K562 (cell line): Measurements from ENCODE around the gene ZNF546. TPM values are rescaled to one million over a fixed set of nuclear protein-coding genes. Genes with fewer than 3 reads are reported as not detected.

Experiments used
- ADNP ChIP-seq: fragments of 200-800 bp; sonication (Bioruptor generic); IDR thresholded peaks from 2 replicates; pipeline ENCODE4 v1.6.1; 2016; ENCODE audit warnings: missing genetic modification characterization, missing compliant biosample characterization
- CEBPB ChIP-seq: fragments of 450-650 bp; IDR thresholded peaks from 2 replicates; pipeline ENCODE4 v1.6.1; 2016; ENCODE audit warnings: missing genetic modification characterization, missing compliant biosample characterization
- CREB1 ChIP-seq, 2 experiments: sonication (generic) in 1 of 2; formaldehyde crosslinking in 1 of 2; IDR thresholded peaks; 2 replicates each; pipeline versions ENCODE4 v1.6.1 to v1.8.0; 2012 to 2022; ENCODE audit warnings: inconsistent platforms in 1 of 2, mild to moderate bottlenecking in 1 of 2, missing genetic modification reagents in 1 of 2, moderate library complexity in 1 of 2
- IRF1 ChIP-seq: sonication (generic); formaldehyde crosslinking; IDR thresholded peaks from 2 replicates; pipeline ENCODE4 v1.8.0; 2022; ENCODE audit warnings: missing genetic modification reagents, mild to moderate bottlenecking, borderline replicate concordance
- KHSRP ChIP-seq: fragments of 450-650 bp; IDR thresholded peaks from 2 replicates; pipeline ENCODE4 v1.6.1; 2017
- L3MBTL2 ChIP-seq: fragments of 450-650 bp; IDR thresholded peaks from 2 replicates; pipeline ENCODE4 v1.6.1; 2016; ENCODE audit warnings: mild to moderate bottlenecking, moderate library complexity
- NFE2L1 ChIP-seq: fragments of 450-650 bp; IDR thresholded peaks from 2 replicates; pipeline ENCODE4 v1.6.1; 2016; ENCODE audit warnings: missing genetic modification characterization, low read depth, mild to moderate bottlenecking, missing compliant biosample characterization, moderate library complexity, borderline replicate concordance
- NFIX ChIP-seq: fragments of 250-450 bp; sonication (Bioruptor Pico); IDR thresholded peaks from 2 replicates; pipeline ENCODE4 v1.4.0; 2020; ENCODE audit warnings: low read depth, mild to moderate bottlenecking, moderate library complexity
- NFXL1 ChIP-seq: fragments of 450-650 bp; formaldehyde crosslinking; IDR thresholded peaks from 2 replicates; pipeline ENCODE4 v1.4.0; 2021; ENCODE audit warnings: mild to moderate bottlenecking
- SNAPC5 ChIP-seq: fragments of 250-450 bp; sonication (Bioruptor Pico); IDR thresholded peaks from 2 replicates; pipeline ENCODE4 v1.8.0; 2021; ENCODE audit warnings: moderate library complexity, mild to moderate bottlenecking, inconsistent platforms
- TAF1 ChIP-seq: IDR thresholded peaks from 2 replicates; pipeline ENCODE4 v1.6.1; 2011; ENCODE audit warnings: mild to moderate bottlenecking, low read length, moderate library complexity; ENCODE audit not compliant: insufficient read depth, control insufficient read depth, severe bottlenecking; ENCODE audit errors: extremely low read depth
- TSC22D4 ChIP-seq: fragments of 450-650 bp; IDR thresholded peaks from 2 replicates; pipeline ENCODE4 v1.6.1; 2016; ENCODE audit warnings: missing genetic modification characterization, missing biosample characterization, control low read depth
- ZNF41 ChIP-seq: fragments of 250-450 bp; sonication (Bioruptor Pico); conservative IDR thresholded peaks from 2 replicates; pipeline ENCODE4 v1.4.0; 2020; ENCODE audit warnings: mild to moderate bottlenecking
- ZNF445 ChIP-seq: fragments of 250-450 bp; sonication (Bioruptor Pico); IDR thresholded peaks from 2 replicates; pipeline ENCODE4 v1.4.0; 2020; ENCODE audit warnings: low read depth, mild to moderate bottlenecking, moderate library complexity
- ZNF76 ChIP-seq: fragments of 250-450 bp; sonication (Bioruptor Pico); IDR thresholded peaks from 2 replicates; pipeline ENCODE4 v1.4.0; 2020; ENCODE audit warnings: mild to moderate bottlenecking, moderate library complexity, borderline replicate concordance
- polyA plus RNA-seq, 8 experiments: library from polyadenylated mRNA; depleted of rRNA in 4 of 8; stranded (reverse) in 5 of 8; unstranded in 3 of 8; fragments of >200 nt; fragmentation: Nextera tagmentation in 2 of 8; fragmentation: Illumina TruSeq in 1 of 8; extraction: Ambion mirVana in 2 of 8; extraction: Trizol in 1 of 8; gene quantifications; 2 replicates each; pipeline versions ENCODE4 v1.2.1 to v1.2.3, GENCODE V29; 2011 to 2014; ENCODE audit warnings: inconsistent platforms in 1 of 8, missing spikeins in 1 of 8
- total RNA-seq, 7 experiments: library from RNA; depleted of rRNA in 6 of 7; stranded (reverse); fragments of >200 nt in 6 of 7; fragmentation: Illumina TruSeq in 2 of 7; extraction: Trizol in 2 of 7; gene quantifications; 2 replicates each; pipeline versions ENCODE4 v1.2.1 to v1.2.3, GENCODE V29; 2011 to 2021; ENCODE audit warnings: low replicate concordance in 1 of 7
- TF ChIP-seq, protein P1 (sequence below), 2 experiments: IDR thresholded peaks; 2 replicates each; pipeline ENCODE4 v1.6.1; 2012; ENCODE audit warnings: improper control_type of control experiment in 2 of 2, low read depth in 2 of 2, low read length in 2 of 2, borderline replicate concordance in 1 of 2
- TF ChIP-seq, protein P2 (sequence below): fragments of 250-450 bp; sonication (Bioruptor Pico); IDR thresholded peaks from 2 replicates; pipeline ENCODE4 v1.5.0; 2020; ENCODE audit warnings: mild to moderate bottlenecking, borderline replicate concordance
- TF ChIP-seq, protein P3 (sequence below): fragments of 450-650 bp; IDR thresholded peaks from 2 replicates; pipeline ENCODE4 v1.6.1; 2016; ENCODE audit warnings: missing biosample characterization, missing genetic modification characterization

ZNF546 gene
- total and polyA plus RNA-seq, 9 of the 15 experiments (the other 6 are each of a cell fraction or from before 2014, with no cell fraction given) = 0.73 to 5.1 (median 2.2) TPM

DNA sequence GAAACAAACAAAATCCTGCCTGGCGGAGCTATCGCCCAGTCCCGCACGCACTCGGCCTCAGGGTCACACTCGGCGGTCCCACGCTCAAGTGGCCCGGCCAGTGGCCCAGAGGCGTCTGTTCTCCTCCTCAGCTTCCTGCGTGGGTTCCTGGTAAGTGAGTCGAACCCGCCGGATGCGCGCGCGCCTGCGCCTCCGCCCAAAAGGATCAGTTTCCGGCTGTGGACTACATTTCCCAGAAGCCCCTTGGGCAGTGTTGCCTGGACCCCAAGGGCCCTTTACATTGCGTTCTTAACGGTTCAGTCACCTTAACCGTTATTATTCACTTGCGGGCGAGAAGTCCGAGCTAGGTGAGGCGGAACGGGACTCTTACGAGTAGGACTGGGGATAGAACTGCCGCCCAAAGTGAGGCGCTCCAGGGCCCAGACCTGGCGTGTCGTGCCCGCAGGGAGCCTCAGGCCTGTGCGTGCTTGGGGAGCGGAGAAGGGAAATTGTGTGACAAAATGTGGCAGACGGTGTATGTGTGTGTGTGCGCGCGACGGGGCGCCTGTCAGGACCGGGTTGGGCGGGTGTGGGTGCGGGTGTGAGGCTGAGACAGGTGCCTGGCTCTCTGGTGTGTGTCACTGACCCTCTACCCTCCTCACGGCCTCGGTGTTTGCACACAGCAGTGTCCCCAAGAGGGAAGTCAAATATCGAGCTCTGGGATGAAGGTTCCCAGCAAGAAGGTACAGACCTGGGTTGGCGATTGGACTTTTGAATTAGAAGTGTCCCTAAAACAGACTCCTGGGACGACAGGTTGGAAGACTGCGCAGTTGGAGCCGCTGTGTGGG, at the start of gene ZNF546 (continued):
- TF ChIP-seq, protein P1, sequence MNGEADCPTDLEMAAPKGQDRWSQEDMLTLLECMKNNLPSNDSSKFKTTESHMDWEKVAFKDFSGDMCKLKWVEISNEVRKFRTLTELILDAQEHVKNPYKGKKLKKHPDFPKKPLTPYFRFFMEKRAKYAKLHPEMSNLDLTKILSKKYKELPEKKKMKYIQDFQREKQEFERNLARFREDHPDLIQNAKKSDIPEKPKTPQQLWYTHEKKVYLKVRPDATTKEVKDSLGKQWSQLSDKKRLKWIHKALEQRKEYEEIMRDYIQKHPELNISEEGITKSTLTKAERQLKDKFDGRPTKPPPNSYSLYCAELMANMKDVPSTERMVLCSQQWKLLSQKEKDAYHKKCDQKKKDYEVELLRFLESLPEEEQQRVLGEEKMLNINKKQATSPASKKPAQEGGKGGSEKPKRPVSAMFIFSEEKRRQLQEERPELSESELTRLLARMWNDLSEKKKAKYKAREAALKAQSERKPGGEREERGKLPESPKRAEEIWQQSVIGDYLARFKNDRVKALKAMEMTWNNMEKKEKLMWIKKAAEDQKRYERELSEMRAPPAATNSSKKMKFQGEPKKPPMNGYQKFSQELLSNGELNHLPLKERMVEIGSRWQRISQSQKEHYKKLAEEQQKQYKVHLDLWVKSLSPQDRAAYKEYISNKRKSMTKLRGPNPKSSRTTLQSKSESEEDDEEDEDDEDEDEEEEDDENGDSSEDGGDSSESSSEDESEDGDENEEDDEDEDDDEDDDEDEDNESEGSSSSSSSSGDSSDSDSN (IDR thresholded peaks at IDR 0.05; ENCODE audit: borderline replicate concordance in 1 of 2, low read depth in 2 of 2, low read length in 2 of 2) = no peak
- no peak for TF ChIP-seq SNAPC5 (CRISPR knock-in tag)
- no peak for TF ChIP-seq ZNF445 (CRISPR knock-in tag)
- no peak for TF ChIP-seq KHSRP
- peak; percentile 83 for TF ChIP-seq TAF1
- TF ChIP-seq CREB1 (IDR thresholded peaks at IDR 0.05) = peak; percentile 39; the same call in 1 of the 2 replicates
- no peak for TF ChIP-seq CREB1 (CRISPR knock-in tag; IDR thresholded peaks at IDR 0.05)
- TF ChIP-seq NFXL1 (CRISPR knock-in tag) = no peak
- no peak for TF ChIP-seq NFE2L1
- TF ChIP-seq, protein P2, sequence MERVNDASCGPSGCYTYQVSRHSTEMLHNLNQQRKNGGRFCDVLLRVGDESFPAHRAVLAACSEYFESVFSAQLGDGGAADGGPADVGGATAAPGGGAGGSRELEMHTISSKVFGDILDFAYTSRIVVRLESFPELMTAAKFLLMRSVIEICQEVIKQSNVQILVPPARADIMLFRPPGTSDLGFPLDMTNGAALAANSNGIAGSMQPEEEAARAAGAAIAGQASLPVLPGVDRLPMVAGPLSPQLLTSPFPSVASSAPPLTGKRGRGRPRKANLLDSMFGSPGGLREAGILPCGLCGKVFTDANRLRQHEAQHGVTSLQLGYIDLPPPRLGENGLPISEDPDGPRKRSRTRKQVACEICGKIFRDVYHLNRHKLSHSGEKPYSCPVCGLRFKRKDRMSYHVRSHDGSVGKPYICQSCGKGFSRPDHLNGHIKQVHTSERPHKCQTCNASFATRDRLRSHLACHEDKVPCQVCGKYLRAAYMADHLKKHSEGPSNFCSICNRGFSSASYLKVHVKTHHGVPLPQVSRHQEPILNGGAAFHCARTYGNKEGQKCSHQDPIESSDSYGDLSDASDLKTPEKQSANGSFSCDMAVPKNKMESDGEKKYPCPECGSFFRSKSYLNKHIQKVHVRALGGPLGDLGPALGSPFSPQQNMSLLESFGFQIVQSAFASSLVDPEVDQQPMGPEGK (CRISPR knock-in tag) = no peak
- TF ChIP-seq ZNF41 (CRISPR knock-in tag) = no peak
- TF ChIP-seq, protein P3, sequence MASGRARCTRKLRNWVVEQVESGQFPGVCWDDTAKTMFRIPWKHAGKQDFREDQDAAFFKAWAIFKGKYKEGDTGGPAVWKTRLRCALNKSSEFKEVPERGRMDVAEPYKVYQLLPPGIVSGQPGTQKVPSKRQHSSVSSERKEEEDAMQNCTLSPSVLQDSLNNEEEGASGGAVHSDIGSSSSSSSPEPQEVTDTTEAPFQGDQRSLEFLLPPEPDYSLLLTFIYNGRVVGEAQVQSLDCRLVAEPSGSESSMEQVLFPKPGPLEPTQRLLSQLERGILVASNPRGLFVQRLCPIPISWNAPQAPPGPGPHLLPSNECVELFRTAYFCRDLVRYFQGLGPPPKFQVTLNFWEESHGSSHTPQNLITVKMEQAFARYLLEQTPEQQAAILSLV (tag) = no peak
- no peak for TF ChIP-seq ADNP (tag)
- TF ChIP-seq L3MBTL2 = peak; percentile 76
- no peak for TF ChIP-seq ZNF76 (CRISPR knock-in tag)
- TF ChIP-seq IRF1 = no peak
- no peak for TF ChIP-seq TSC22D4 (tag)
- TF ChIP-seq NFIX (CRISPR knock-in tag) = no peak
- no peak for TF ChIP-seq CEBPB
